Type B pancreatic cell (in vitro differentiated cells): ENCODE measurements around the gene FERMT3. TPM values are rescaled to one million over a fixed set of nuclear protein-coding genes. Genes with fewer than 3 reads are reported as not detected.

Experiments
- DNase-seq: peaks from one replicate; pipeline ENCODE4 v3.0.0; 2021; ENCODE audit warnings: mixed read lengths; ENCODE audit not compliant: unreplicated experiment; ENCODE audit errors: extremely low spot score
- H3K27ac Mint-ChIP-seq: 2 replicates; pipeline ENCODE4 v1.8.0; 2021; ENCODE audit warnings: mild to moderate bottlenecking, mixed read lengths
- H3K27me3 Mint-ChIP-seq: 2 replicates; pipeline ENCODE4 v1.8.0; 2021; ENCODE audit warnings: mixed read lengths
- H3K36me3 Mint-ChIP-seq: 2 replicates; pipeline ENCODE4 v1.8.0; 2021; ENCODE audit warnings: mixed read lengths
- H3K4me1 Mint-ChIP-seq: one replicate; pipeline ENCODE4 v1.8.0; 2021; ENCODE audit warnings: mixed read lengths; ENCODE audit not compliant: unreplicated experiment
- H3K4me3 Mint-ChIP-seq: 2 replicates; pipeline ENCODE4 v1.8.0; 2021; ENCODE audit warnings: mild to moderate bottlenecking, mixed read lengths
- H3K9me3 Mint-ChIP-seq: 2 replicates; pipeline ENCODE4 v1.8.0; 2021; ENCODE audit warnings: mixed read lengths
- total RNA-seq: library from RNA; stranded (reverse); gene quantifications from 2 replicates; pipeline ENCODE4 v1.2.1, GENCODE V29; 2021; ENCODE audit warnings: low replicate concordance
- TF ChIP-seq, protein P1 (sequence below): fragments of 200-600 bp; sonication (generic); conservative IDR thresholded peaks from 2 replicates; pipeline ENCODE4 v1.5.0; 2021; ENCODE audit warnings: antibody characterized with exemption, mild to moderate bottlenecking

Gene FERMT3
- total RNA-seq, 1 donor from 2014 or later, result 3.5 TPM

DNA sequence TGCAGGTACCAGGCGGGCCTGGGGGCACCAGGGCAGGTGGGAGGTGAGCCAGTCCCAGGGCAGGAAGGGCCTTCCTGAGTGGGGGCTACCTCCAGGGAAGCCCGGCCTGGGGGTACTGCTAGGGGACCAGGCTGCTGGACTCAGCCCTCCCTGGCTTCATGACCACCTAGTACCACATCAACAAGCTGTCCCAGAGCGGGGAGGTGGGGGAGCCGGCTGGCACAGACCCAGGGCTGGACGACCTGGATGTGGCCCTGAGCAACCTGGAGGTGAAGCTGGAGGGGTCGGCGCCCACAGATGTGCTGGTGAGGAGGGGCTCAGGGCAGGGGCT lies 12.8 kb downstream of the FERMT3 start:
- DNase-seq, result no peak
- TF ChIP-seq, protein P1, sequence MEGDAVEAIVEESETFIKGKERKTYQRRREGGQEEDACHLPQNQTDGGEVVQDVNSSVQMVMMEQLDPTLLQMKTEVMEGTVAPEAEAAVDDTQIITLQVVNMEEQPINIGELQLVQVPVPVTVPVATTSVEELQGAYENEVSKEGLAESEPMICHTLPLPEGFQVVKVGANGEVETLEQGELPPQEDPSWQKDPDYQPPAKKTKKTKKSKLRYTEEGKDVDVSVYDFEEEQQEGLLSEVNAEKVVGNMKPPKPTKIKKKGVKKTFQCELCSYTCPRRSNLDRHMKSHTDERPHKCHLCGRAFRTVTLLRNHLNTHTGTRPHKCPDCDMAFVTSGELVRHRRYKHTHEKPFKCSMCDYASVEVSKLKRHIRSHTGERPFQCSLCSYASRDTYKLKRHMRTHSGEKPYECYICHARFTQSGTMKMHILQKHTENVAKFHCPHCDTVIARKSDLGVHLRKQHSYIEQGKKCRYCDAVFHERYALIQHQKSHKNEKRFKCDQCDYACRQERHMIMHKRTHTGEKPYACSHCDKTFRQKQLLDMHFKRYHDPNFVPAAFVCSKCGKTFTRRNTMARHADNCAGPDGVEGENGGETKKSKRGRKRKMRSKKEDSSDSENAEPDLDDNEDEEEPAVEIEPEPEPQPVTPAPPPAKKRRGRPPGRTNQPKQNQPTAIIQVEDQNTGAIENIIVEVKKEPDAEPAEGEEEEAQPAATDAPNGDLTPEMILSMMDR, result no peak
- H3K27me3 Mint-ChIP-seq, result no peaks in the 10 kb centered on the region
- H3K4me3 Mint-ChIP-seq, result no peak overlapping the region
- H3K27ac Mint-ChIP-seq, result no peak overlapping the region
- peaks cover 4% of the 10 kb centered on the region for H3K36me3 Mint-ChIP-seq
- no peaks in the 10 kb centered on the region for H3K9me3 Mint-ChIP-seq
- H3K4me1 Mint-ChIP-seq, result no peaks in the 10 kb centered on the region

DNA sequence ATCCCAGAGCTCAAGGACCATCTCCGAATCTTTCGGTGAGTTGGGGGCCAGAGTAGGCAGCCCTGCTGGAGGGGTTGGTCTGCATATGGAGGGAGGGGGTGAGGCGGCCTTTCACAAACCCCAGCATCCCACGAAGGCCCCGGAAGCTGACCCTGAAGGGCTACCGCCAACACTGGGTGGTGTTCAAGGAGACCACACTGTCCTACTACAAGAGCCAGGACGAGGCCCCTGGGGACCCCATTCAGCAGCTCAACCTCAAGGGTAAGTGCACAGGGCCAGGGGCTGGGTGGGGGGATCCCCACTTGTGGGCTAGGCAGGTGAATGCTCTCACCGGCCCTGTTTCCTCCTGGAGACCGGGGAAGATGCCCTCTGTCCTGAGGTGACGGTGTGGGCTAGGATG lies 13.2 kb downstream of the FERMT3 start:
- Mint-ChIP-seq H3K27ac (no peak overlapping the region), H3K4me1 (no peaks in the 10 kb centered on the region), H3K27me3 (no peaks in the 10 kb centered on the region), H3K9me3 (no peaks in the 10 kb centered on the region), H3K4me3 (no peak overlapping the region), H3K36me3 (peaks cover 4% of the 10 kb centered on the region)
- no peak for DNase-seq
- TF ChIP-seq, protein P1, result no peak

DNA sequence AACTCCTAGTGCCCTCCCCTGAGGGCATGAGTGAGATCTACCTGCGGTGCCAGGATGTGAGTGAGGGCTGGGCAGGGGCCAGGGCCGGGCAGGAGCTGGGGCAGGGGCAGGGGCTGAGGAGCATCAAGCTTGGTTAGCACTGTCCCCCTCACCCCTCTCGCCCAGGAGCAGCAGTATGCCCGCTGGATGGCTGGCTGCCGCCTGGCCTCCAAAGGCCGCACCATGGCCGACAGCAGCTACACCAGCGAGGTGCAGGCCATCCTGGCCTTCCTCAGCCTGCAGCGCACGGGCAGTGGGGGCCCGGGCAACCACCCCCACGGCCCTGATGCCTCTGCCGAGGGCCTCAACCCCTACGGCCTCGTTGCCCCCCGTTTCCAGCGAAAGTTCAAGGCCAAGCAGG lies 13.8 kb downstream of the FERMT3 start:
- H3K36me3 Mint-ChIP-seq, result peaks cover under 1% of the 10 kb centered on the region
- H3K27ac Mint-ChIP-seq, result no peak overlapping the region
- peaks cover 3% of the 10 kb centered on the region for H3K4me1 Mint-ChIP-seq
- no peak for DNase-seq
- TF ChIP-seq, protein P1, result no peak
- H3K9me3 Mint-ChIP-seq, result no peaks in the 10 kb centered on the region
- H3K4me3 Mint-ChIP-seq, result no peak overlapping the region
- no peaks in the 10 kb centered on the region for H3K27me3 Mint-ChIP-seq

DNA sequence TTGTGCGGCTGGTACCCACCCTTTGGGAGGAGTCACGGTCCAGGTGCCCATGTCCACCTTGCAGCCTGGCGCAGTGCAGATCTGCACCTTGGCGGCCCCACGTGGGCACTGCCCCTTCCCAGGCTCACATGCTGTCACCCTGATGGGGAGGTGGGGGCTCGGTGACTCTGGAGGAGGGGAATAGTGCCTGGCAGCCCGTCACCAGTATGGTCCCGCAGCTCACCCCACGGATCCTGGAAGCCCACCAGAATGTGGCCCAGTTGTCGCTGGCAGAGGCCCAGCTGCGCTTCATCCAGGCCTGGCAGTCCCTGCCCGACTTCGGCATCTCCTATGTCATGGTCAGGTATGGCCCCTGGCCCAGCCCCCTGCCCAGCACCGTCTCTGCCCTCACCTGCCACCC lies 14.3 kb downstream of the FERMT3 start:
- Mint-ChIP-seq H3K9me3 (no peaks in the 10 kb centered on the region), H3K4me3 (no peak overlapping the region), H3K4me1 (peaks cover 4% of the 10 kb centered on the region), H3K27me3 (no peaks in the 10 kb centered on the region), H3K27ac (no peak overlapping the region), H3K36me3 (no peaks in the 10 kb centered on the region)
- no peak for DNase-seq
- TF ChIP-seq, protein P1, result no peak

DNA sequence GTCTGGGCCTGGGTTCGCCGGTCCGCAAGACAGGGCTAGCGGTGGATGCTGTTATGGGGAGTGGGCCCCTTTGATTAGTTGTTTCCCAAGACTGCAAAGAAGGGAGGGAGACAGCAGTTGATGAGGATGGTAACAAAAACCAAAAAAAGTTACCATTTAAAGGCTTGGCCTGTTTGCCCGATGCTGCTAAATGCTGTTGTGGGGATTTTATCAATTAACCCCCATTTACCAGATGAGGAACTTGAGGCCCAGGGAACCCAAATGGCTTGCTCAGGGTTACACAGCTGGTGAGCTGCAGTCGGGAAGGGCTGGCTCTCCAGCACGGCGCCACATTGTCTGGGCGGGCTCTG lies 16.1 kb downstream of the FERMT3 start:
- DNase-seq, result no peak
- H3K36me3 Mint-ChIP-seq, result no peaks in the 10 kb centered on the region
- no peak overlapping the region for H3K27ac Mint-ChIP-seq
- H3K4me1 Mint-ChIP-seq, result peaks cover 4% of the 10 kb centered on the region
- H3K9me3 Mint-ChIP-seq, result no peaks in the 10 kb centered on the region
- no peaks in the 10 kb centered on the region for H3K27me3 Mint-ChIP-seq
- no peak overlapping the region for H3K4me3 Mint-ChIP-seq
- TF ChIP-seq, protein P1, result no peak

DNA sequence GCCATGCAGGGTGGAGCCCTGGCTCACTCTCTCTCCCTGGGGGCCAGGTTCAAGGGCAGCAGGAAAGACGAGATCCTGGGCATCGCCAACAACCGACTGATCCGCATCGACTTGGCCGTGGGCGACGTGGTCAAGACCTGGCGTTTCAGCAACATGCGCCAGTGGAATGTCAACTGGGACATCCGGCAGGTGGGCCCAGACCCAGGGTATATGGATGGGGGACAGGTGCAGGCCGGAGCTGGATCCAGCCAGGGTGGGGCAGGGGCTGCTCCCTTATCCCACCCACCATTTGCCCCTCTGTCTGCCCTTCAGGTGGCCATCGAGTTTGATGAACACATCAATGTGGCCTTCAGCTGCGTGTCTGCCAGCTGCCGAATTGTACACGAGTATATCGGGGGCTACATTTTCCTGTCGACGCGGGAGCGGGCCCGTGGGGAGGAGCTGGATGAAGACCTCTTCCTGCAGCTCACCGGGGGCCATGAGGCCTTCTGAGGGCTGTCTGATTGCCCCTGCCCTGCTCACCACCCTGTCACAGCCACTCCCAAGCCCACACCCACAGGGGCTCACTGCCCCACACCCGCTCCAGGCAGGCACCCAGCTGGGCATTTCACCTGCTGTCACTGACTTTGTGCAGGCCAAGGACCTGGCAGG lies 16.6 kb downstream of the FERMT3 start:
- DNase-seq, result no peak
- no peaks in the 10 kb centered on the region for H3K27me3 Mint-ChIP-seq
- no peaks in the 10 kb centered on the region for H3K36me3 Mint-ChIP-seq
- H3K27ac Mint-ChIP-seq, result no peak overlapping the region
- TF ChIP-seq, protein P1, result no peak
- peaks cover 4% of the 10 kb centered on the region for H3K4me1 Mint-ChIP-seq
- H3K4me3 Mint-ChIP-seq, result no peak overlapping the region
- H3K9me3 Mint-ChIP-seq, result no peaks in the 10 kb centered on the region
